Mesothelial cell of epicardium (in vitro differentiated cells): Measurements from ENCODE around the gene LIN7A. TPM values are rescaled to one million over a fixed set of nuclear protein-coding genes. Genes with fewer than 3 reads are reported as not detected.

ENCODE experiments used
- DNase-seq, 2 experiments: peaks; one replicate each; pipeline ENCODE4 v3.0.0; 2021; ENCODE audit warnings: low spot score in 2 of 2; ENCODE audit not compliant: unreplicated experiment in 2 of 2
- H3K27ac Mint-ChIP-seq: 2 replicates; pipeline ENCODE4 v1.8.0; 2021; ENCODE audit warnings: mixed read lengths
- H3K27me3 Mint-ChIP-seq: 2 replicates; pipeline ENCODE4 v1.8.0; 2021; ENCODE audit warnings: low read depth, mixed read lengths
- H3K36me3 Mint-ChIP-seq: 2 replicates; pipeline ENCODE4 v1.8.0; 2021; ENCODE audit warnings: mixed read lengths
- H3K4me1 Mint-ChIP-seq: 2 replicates; pipeline ENCODE4 v1.8.0; 2021; ENCODE audit warnings: mixed read lengths
- H3K4me3 Mint-ChIP-seq: 2 replicates; pipeline ENCODE4 v1.8.0; 2021; ENCODE audit warnings: mild to moderate bottlenecking, moderate library complexity, mixed read lengths
- H3K9me3 Mint-ChIP-seq: 2 replicates; pipeline ENCODE4 v1.8.0; 2021; ENCODE audit warnings: mixed read lengths
- CTCF ChIP-seq: fragments of 200-600 bp; sonication (generic); IDR thresholded peaks from one replicate; pipeline ENCODE4 v1.5.0; 2021; ENCODE audit warnings: antibody characterized with exemption; ENCODE audit not compliant: unreplicated experiment
- total RNA-seq: library from RNA; stranded (reverse); gene quantifications from 3 replicates; pipeline ENCODE4 v1.2.1, GENCODE V29; 2021

The LIN7A gene
- total RNA-seq, 1 donor from 2014 or later, result 9.9 TPM

- no peak overlapping the region for H3K27ac Mint-ChIP-seq
- no peaks in the 10 kb centered on the region for H3K9me3 Mint-ChIP-seq
- no peaks in the 10 kb centered on the region for H3K36me3 Mint-ChIP-seq
- TF ChIP-seq CTCF, result no peak
- DNase-seq, result no peak
- H3K4me3 Mint-ChIP-seq, result no peak overlapping the region
- peaks cover 15% of the 10 kb centered on the region for H3K4me1 Mint-ChIP-seq
- no peaks in the 10 kb centered on the region for H3K27me3 Mint-ChIP-seq
Measured at GRCh38 chr12:80869264-80869663, 68.5 kb downstream of the LIN7A start.

- H3K4me1 Mint-ChIP-seq, result peaks cover 15% of the 10 kb centered on the region
- no peaks in the 10 kb centered on the region for H3K27me3 Mint-ChIP-seq
- no peaks in the 10 kb centered on the region for H3K36me3 Mint-ChIP-seq
- TF ChIP-seq CTCF, result no peak
- no peaks in the 10 kb centered on the region for H3K9me3 Mint-ChIP-seq
- DNase-seq, result no peak
- H3K4me3 Mint-ChIP-seq, result no peak overlapping the region
- no peak overlapping the region for H3K27ac Mint-ChIP-seq
Measured at GRCh38 chr12:80868576-80868975, 69.2 kb downstream of the LIN7A start.

- peaks cover under 1% of the 10 kb centered on the region for H3K27me3 Mint-ChIP-seq
- DNase-seq, result no peak
- no peaks in the 10 kb centered on the region for H3K36me3 Mint-ChIP-seq
- no peak overlapping the region for H3K27ac Mint-ChIP-seq
- H3K4me3 Mint-ChIP-seq, result no peak overlapping the region
- TF ChIP-seq CTCF, result no peak
- H3K9me3 Mint-ChIP-seq, result no peaks in the 10 kb centered on the region
- peaks cover 15% of the 10 kb centered on the region for H3K4me1 Mint-ChIP-seq
Measured at GRCh38 chr12:80867941-80868340, 69.8 kb downstream of the LIN7A start.

GRCh38 chr12:80864046-80864735 lies 73.5 kb downstream of the LIN7A start:
- no peak for DNase-seq
- no peak for TF ChIP-seq CTCF
- peak overlapping the region; percentile 11 for H3K27ac Mint-ChIP-seq
- no peaks in the 10 kb centered on the region for H3K36me3 Mint-ChIP-seq
- H3K4me1 Mint-ChIP-seq, result peaks cover 16% of the 10 kb centered on the region
- no peaks in the 10 kb centered on the region for H3K9me3 Mint-ChIP-seq
- no peak overlapping the region for H3K4me3 Mint-ChIP-seq
- H3K27me3 Mint-ChIP-seq, result peaks cover 9% of the 10 kb centered on the region

- peaks cover 12% of the 10 kb centered on the region for H3K4me1 Mint-ChIP-seq
- TF ChIP-seq CTCF, result no peak
- H3K36me3 Mint-ChIP-seq, result no peaks in the 10 kb centered on the region
- H3K27me3 Mint-ChIP-seq, result peaks cover 9% of the 10 kb centered on the region
- no peaks in the 10 kb centered on the region for H3K9me3 Mint-ChIP-seq
- no peak overlapping the region for H3K4me3 Mint-ChIP-seq
- no peak overlapping the region for H3K27ac Mint-ChIP-seq
- no peak for DNase-seq
Measured at GRCh38 chr12:80862531-80862930, 75.2 kb downstream of the LIN7A start.
